ENCODE measurements around the gene PLEKHG5.
A peak's percentile ranks its signal among the peaks of the same experiment; 100 is the strongest.

The PLEKHG5 gene

GRCh38 chr1:6468729-6469461, 22.6 kb downstream of the PLEKHG5 start:
- no peak overlapping the region for H3K4me3 Mint-ChIP-seq

DNA sequence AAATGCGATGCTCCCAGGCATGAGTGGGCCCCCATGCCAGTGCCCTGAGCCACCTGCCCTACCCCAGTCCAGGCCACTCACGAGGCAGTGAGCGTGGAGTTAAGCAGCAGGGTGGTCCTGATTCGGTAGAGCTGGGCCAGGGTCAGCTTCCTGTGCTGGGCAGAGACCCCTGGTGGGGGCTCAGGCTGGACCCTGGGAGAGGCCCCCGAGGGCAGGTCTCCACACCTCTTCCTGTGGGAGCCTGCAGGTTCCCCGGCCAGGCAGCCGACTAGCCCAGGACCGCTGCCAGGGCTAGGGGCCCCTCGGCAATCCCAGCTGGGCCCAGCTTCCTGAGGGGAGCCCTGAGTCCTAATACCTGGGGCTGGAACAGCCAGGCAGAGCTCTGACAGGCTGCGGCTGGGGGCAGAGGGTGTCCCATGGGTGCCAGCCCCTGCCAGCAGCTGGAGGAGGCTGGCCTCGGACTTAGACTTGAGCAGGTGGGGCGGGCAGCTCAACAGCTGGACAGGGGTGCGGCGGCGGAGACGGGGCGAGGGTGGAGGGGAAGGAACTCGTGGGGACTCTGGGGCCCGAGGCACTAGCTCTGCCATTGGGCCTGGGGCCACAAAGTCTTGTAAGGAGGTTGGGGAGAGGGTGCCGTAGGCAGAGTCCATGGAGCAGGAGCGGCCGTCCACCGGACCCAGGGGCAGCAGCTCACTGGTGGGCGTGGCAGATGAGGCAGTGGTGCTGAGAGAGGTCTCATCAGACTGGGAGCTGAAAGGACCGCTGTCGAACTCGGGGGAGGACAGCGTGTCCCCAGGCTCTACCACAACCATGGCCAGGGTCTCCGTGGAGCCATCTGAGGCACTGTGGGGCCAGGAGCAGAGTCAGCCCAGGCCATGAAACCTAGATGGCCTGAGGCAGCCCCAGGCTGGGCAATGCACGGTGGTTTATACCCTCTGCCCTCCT, 23.5 kb downstream of the PLEKHG5 start:
- no peaks in the 10 kb centered on the region for H3K27me3 Mint-ChIP-seq
- no peak overlapping the region for H3K4me3 Mint-ChIP-seq
- peaks cover 12% of the 10 kb centered on the region for H3K4me1 Mint-ChIP-seq (ENCODE audit: low read depth)
- no peaks in the 10 kb centered on the region for H3K9me3 Mint-ChIP-seq (ENCODE audit: low read depth)
- no peak overlapping the region for H3K27ac Mint-ChIP-seq
- H3K36me3 Mint-ChIP-seq = peaks cover 2% of the 10 kb centered on the region

More at GRCh38 chr1:6468729-6469461, 22.6 kb downstream of the PLEKHG5 start:
- no peaks in the 10 kb centered on the region for H3K27me3 Mint-ChIP-seq
- H3K27ac Mint-ChIP-seq = no peak overlapping the region
- H3K9me3 Mint-ChIP-seq (ENCODE audit: low read depth) = no peaks in the 10 kb centered on the region
- peaks cover 2% of the 10 kb centered on the region for H3K36me3 Mint-ChIP-seq
- peaks cover 8% of the 10 kb centered on the region for H3K4me1 Mint-ChIP-seq (ENCODE audit: low read depth)

GRCh38 chr1:6467224-6467623, 24.2 kb downstream of the PLEKHG5 start:
- no peaks in the 10 kb centered on the region for H3K9me3 Mint-ChIP-seq (ENCODE audit: low read depth)
- H3K27me3 Mint-ChIP-seq = no peaks in the 10 kb centered on the region
- peaks cover 5% of the 10 kb centered on the region for H3K36me3 Mint-ChIP-seq
- H3K4me3 Mint-ChIP-seq = peak overlapping the region; percentile 20
- H3K4me1 Mint-ChIP-seq (ENCODE audit: low read depth) = peaks cover 17% of the 10 kb centered on the region
- peak overlapping the region; percentile 34 for H3K27ac Mint-ChIP-seq

- peaks cover 22% of the 10 kb centered on the region for H3K4me1 Mint-ChIP-seq (ENCODE audit: low read depth)
These were observed 24.7 kb downstream of the PLEKHG5 start for GRCh38 chr1:6466751-6467150.

DNA sequence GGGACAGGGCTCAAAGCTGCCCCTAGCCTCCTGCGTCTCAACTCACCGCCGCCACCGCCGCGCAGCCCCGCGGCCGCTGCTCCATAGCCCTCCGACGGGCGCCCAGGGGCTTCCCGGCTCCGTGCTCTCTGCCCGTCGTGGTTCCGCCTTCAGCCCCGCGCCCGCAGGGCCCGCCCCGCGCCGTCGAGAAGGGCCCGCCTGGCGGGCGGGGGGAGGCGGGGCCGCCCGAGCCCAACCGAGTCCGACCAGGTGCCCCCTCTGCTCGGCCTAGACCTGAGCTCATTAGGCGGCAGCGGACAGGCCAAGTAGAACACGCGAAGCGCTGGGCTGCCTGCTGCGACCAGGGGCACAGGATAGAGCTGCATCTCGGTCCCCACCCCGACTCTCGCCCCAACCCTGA, 25.4 kb downstream of the PLEKHG5 start, which contains the start of gene TNFRSF25:
TSS of gene TNFRSF25 (minus strand) at position 151 of the 400 bp plus-strand sequence. CDS start at position 85, 66 bp downstream.
- peaks cover 28% of the 10 kb centered on the region for H3K4me1 Mint-ChIP-seq (ENCODE audit: low read depth)
- H3K27ac Mint-ChIP-seq = peak within 1 kb of the TSS; percentile 86
- no peaks in the 10 kb centered on the region for H3K27me3 Mint-ChIP-seq
- H3K4me3 Mint-ChIP-seq = peak within 1 kb of the TSS; percentile 94
- peaks cover 5% of the 10 kb centered on the region for H3K36me3 Mint-ChIP-seq
- H3K9me3 Mint-ChIP-seq (ENCODE audit: low read depth) = no peaks in the 10 kb centered on the region

More at GRCh38 chr1:6466751-6467150, 24.7 kb downstream of the PLEKHG5 start:
- no peaks in the 10 kb centered on the region for H3K9me3 Mint-ChIP-seq (ENCODE audit: low read depth)
- no peaks in the 10 kb centered on the region for H3K27me3 Mint-ChIP-seq
- peak overlapping the region; percentile 34 for H3K27ac Mint-ChIP-seq
- H3K36me3 Mint-ChIP-seq = peaks cover 5% of the 10 kb centered on the region
- peak overlapping the region; percentile 72 for H3K4me3 Mint-ChIP-seq

- Mint-ChIP-seq H3K36me3 (peaks cover 5% of the 10 kb centered on the region), H3K4me3 (peak overlapping the region; percentile 94), H3K4me1 (ENCODE audit: low read depth) (peaks cover 33% of the 10 kb centered on the region), H3K9me3 (ENCODE audit: low read depth) (no peaks in the 10 kb centered on the region), H3K27me3 (no peaks in the 10 kb centered on the region), H3K27ac (peak overlapping the region; percentile 86)
These were observed 25.9 kb downstream of the PLEKHG5 start for GRCh38 chr1:6465461-6466005.

DNA sequence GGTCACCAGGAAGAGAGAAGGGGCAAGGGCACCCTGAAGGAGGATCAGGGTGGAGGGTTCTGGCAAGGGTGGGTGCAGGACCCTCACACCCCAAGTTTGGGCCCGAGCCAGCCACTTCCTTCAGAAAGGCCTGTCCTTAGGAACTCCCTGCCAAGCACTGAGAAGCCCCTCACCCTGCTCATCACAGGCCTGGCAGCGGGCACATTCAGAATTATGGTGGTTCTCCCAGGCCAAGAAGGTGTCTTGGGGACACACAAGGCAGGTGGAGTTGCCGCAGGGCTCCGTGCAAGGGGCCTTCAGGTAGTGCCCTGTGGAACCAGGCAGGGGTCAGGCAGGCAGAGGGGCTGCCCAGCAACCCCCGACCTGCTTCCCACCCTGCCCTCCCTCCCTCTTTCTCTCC, 26.6 kb downstream of the PLEKHG5 start:
- H3K36me3 Mint-ChIP-seq = peaks cover 5% of the 10 kb centered on the region
- no peaks in the 10 kb centered on the region for H3K9me3 Mint-ChIP-seq (ENCODE audit: low read depth)
- peak overlapping the region; percentile 85 for H3K27ac Mint-ChIP-seq
- no peaks in the 10 kb centered on the region for H3K27me3 Mint-ChIP-seq
- peak overlapping the region; percentile 94 for H3K4me3 Mint-ChIP-seq
- peaks cover 37% of the 10 kb centered on the region for H3K4me1 Mint-ChIP-seq (ENCODE audit: low read depth)

GRCh38 chr1:6464514-6464836, 27.0 kb downstream of the PLEKHG5 start:
- H3K9me3 Mint-ChIP-seq (ENCODE audit: low read depth) = no peaks in the 10 kb centered on the region
- H3K4me1 Mint-ChIP-seq (ENCODE audit: low read depth) = peaks cover 40% of the 10 kb centered on the region
- H3K27ac Mint-ChIP-seq = peak overlapping the region; percentile 85
- H3K27me3 Mint-ChIP-seq = no peaks in the 10 kb centered on the region
- peaks cover 5% of the 10 kb centered on the region for H3K36me3 Mint-ChIP-seq
- peak overlapping the region; percentile 94 for H3K4me3 Mint-ChIP-seq

DNA sequence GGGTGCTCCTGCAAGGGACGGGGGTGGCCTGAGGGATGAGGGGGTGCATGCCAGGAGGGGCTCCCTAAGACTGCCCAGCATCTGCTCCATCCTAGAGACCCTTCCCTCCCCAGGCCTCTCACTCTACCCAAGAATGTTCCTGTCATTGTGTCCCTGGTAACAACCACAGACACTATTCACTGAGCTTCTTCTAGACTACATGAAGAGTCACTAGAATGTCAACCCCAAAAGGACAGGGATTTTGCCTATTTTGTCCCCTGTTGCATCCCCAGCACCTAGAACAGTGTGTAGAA, 28.4 kb downstream of the PLEKHG5 start:
- Mint-ChIP-seq H3K27ac (peak overlapping the region; percentile 82), H3K4me3 (peak overlapping the region; percentile 73), H3K9me3 (ENCODE audit: low read depth) (no peaks in the 10 kb centered on the region), H3K36me3 (peaks cover 5% of the 10 kb centered on the region), H3K27me3 (no peaks in the 10 kb centered on the region), H3K4me1 (ENCODE audit: low read depth) (peaks cover 44% of the 10 kb centered on the region)

GRCh38 chr1:6462412-6463119, 28.9 kb downstream of the PLEKHG5 start:
- Mint-ChIP-seq H3K9me3 (ENCODE audit: low read depth) (no peaks in the 10 kb centered on the region), H3K4me3 (peak overlapping the region; percentile 84), H3K27ac (peak overlapping the region; percentile 90), H3K27me3 (no peaks in the 10 kb centered on the region), H3K36me3 (peaks cover 5% of the 10 kb centered on the region), H3K4me1 (ENCODE audit: low read depth) (peaks cover 44% of the 10 kb centered on the region)

DNA sequence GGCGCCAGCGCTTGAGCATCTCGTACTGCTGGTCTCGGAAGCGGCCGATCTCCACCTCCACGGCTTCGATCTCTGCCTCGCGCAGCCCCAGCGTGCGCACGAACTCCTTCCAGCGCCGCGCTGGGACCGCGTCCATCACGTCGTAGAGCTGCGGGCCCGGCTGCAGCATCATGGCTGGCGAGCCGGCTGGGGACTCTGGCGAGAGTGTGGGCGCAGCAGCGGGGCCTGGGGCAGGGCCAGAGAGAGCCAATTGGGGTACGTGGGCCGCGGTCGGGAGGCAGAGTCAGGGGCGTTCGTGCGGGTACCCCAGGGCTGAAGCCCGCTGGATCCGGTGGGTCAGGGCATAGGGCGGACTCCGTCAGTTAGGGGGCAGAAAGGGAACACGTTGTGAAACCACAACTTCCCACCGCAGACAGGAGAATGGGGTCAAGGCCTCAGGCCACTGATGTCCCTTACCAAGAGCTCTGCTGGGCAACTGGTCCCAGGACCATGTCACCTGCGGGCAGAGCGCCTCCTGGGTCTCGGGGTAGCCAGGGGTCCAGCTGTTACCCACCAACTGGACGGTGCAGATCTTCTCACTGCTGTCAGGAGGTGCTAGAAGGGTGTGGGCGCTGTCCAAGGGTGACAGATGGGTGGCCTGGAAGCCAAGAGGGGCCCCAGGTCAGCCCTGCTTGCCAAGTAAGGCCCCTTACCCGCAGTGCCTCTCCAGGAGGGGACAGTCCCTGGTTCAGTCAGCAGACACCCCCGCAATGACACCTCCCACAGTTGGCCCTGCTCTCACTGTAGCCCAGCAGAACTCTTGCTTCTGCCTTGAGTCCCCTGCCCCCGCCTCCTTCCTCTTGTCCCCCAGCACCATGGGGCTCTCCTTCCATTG, 29.7 kb downstream of the PLEKHG5 start:
- Mint-ChIP-seq H3K36me3 (peaks cover 5% of the 10 kb centered on the region), H3K4me3 (peak overlapping the region; percentile 84), H3K27ac (peak overlapping the region; percentile 90), H3K4me1 (ENCODE audit: low read depth) (peaks cover 45% of the 10 kb centered on the region), H3K27me3 (no peaks in the 10 kb centered on the region), H3K9me3 (ENCODE audit: low read depth) (no peaks in the 10 kb centered on the region)

GRCh38 chr1:6461051-6461530, 30.4 kb downstream of the PLEKHG5 start:
- H3K27ac Mint-ChIP-seq = peak overlapping the region; percentile 91
- H3K27me3 Mint-ChIP-seq = peaks cover 1% of the 10 kb centered on the region

GRCh38 chr1:6460301-6461050, 31.0 kb downstream of the PLEKHG5 start:
- peaks cover 5% of the 10 kb centered on the region for H3K36me3 Mint-ChIP-seq
- H3K9me3 Mint-ChIP-seq (ENCODE audit: low read depth) = no peaks in the 10 kb centered on the region
- peaks cover 3% of the 10 kb centered on the region for H3K27me3 Mint-ChIP-seq
- peak overlapping the region; percentile 91 for H3K27ac Mint-ChIP-seq
- H3K4me3 Mint-ChIP-seq = peak overlapping the region; percentile 84
- peaks cover 50% of the 10 kb centered on the region for H3K4me1 Mint-ChIP-seq (ENCODE audit: low read depth)

More at GRCh38 chr1:6461051-6461530, 30.4 kb downstream of the PLEKHG5 start:
- peak overlapping the region; percentile 84 for H3K4me3 Mint-ChIP-seq
- H3K9me3 Mint-ChIP-seq (ENCODE audit: low read depth) = no peaks in the 10 kb centered on the region
- H3K4me1 Mint-ChIP-seq (ENCODE audit: low read depth) = peaks cover 48% of the 10 kb centered on the region
- peaks cover 5% of the 10 kb centered on the region for H3K36me3 Mint-ChIP-seq
